GM21360 (cell line): Measurements from ENCODE around the gene SEMA5A.
A peak's percentile ranks its signal among the peaks of the same experiment; 100 is the strongest.
"Not testable (repeated sequence)": the region's sequence is repeated elsewhere in the genome, so short reads cannot be mapped to it uniquely, and the experiment has no call there.

ENCODE experiments used
- ATAC-seq: cut with Tn5 transposase; IDR thresholded peaks from one replicate; pipeline ENCODE4 v1.9.1; 2021; ENCODE audit warnings: mild to moderate bottlenecking, moderate library complexity; ENCODE audit not compliant: unreplicated experiment

Gene SEMA5A

GRCh38 chr5:9363449-9363848 lies 182.4 kb downstream of the SEMA5A start:
- ATAC-seq = peak; percentile 8

- ATAC-seq = peak; percentile 42
Observed at GRCh38 chr5:9363026-9363425, 182.8 kb downstream of the SEMA5A start.

- peak; percentile 58 for ATAC-seq
Observed at GRCh38 chr5:9362600-9362999, 183.3 kb downstream of the SEMA5A start.

- ATAC-seq = peak; percentile 80
Observed at GRCh38 chr5:9361835-9362234, 184.0 kb downstream of the SEMA5A start.

- no peak for ATAC-seq
Observed at GRCh38 chr5:9358961-9359685, 186.8 kb downstream of the SEMA5A start.

GRCh38 chr5:9356351-9356825 lies 189.5 kb downstream of the SEMA5A start:
- ATAC-seq = no peak

- no peak for ATAC-seq
Observed at GRCh38 chr5:9354336-9355081, 191.4 kb downstream of the SEMA5A start.

- not testable (repeated sequence) for ATAC-seq
Observed at GRCh38 chr5:9353048-9353447, 192.8 kb downstream of the SEMA5A start.

- no peak for ATAC-seq
Observed at GRCh38 chr5:9351546-9351945, 194.3 kb downstream of the SEMA5A start.

GRCh38 chr5:9350301-9350797 lies 195.5 kb downstream of the SEMA5A start:
- ATAC-seq = no peak

GRCh38 chr5:9348401-9348996 lies 197.4 kb downstream of the SEMA5A start:
- no peak for ATAC-seq

- no peak for ATAC-seq
Observed at GRCh38 chr5:9347541-9348295, 198.2 kb downstream of the SEMA5A start.

- ATAC-seq = no peak
Observed at GRCh38 chr5:9347032-9347431, 198.8 kb downstream of the SEMA5A start.

- no peak for ATAC-seq
Observed at GRCh38 chr5:9344751-9345240, 201.1 kb downstream of the SEMA5A start.

GRCh38 chr5:9343146-9343850 lies 202.6 kb downstream of the SEMA5A start:
- ATAC-seq = no peak

- no peak for ATAC-seq
Observed at GRCh38 chr5:9342161-9342787, 203.6 kb downstream of the SEMA5A start.

GRCh38 chr5:9340085-9340484 lies 205.8 kb downstream of the SEMA5A start:
- ATAC-seq = no peak

GRCh38 chr5:9339206-9339818 lies 206.6 kb downstream of the SEMA5A start:
- no peak for ATAC-seq

GRCh38 chr5:9338796-9339195 lies 207.1 kb downstream of the SEMA5A start:
- no peak for ATAC-seq
